DOHH2 (cell line): ENCODE measurements around the gene MGAT5.

Experiments
- H3F3A ChIP-seq: fragments of 200-600 bp; sonication (generic), shearing (Covaris generic); 2 replicates; pipeline ENCODE4 v1.6.0; 2016; ENCODE audit warnings: antibody characterized with exemption, mild to moderate bottlenecking; ENCODE audit not compliant: control insufficient read depth, insufficient read depth
- H3K27ac ChIP-seq: fragments of 200-600 bp; sonication (generic); 2 replicates; pipeline ENCODE4 v1.5.1; 2014; ENCODE audit warnings: low read depth, mild to moderate bottlenecking, low read length, moderate library complexity
- H3K27me3 ChIP-seq: fragments of 200-600 bp; sonication (generic); 2 replicates; pipeline ENCODE4 v1.6.1; 2014; ENCODE audit warnings: mild to moderate bottlenecking, low read length, mixed read lengths; ENCODE audit not compliant: control insufficient read depth
- H3K36me3 ChIP-seq: fragments of 200-600 bp; sonication (generic); 2 replicates; pipeline ENCODE4 v1.6.1; 2014; ENCODE audit warnings: mild to moderate bottlenecking, low read length, moderate library complexity, mixed read lengths; ENCODE audit not compliant: control insufficient read depth
- H3K4me1 ChIP-seq: fragments of 200-600 bp; sonication (generic); 2 replicates; pipeline ENCODE4 v1.6.1; 2014; ENCODE audit warnings: mild to moderate bottlenecking, low read length, mixed read lengths; ENCODE audit not compliant: control insufficient read depth
- H3K4me2 ChIP-seq: fragments of 200-600 bp; sonication (generic); 2 replicates; pipeline ENCODE4 v1.6.0; 2014; ENCODE audit warnings: mild to moderate bottlenecking, low read length, moderate library complexity
- H3K4me3 ChIP-seq: fragments of 200-600 bp; sonication (generic); 2 replicates; pipeline ENCODE4 v1.5.1; 2014; ENCODE audit warnings: mild to moderate bottlenecking, low read length, mixed read lengths
- H3K79me2 ChIP-seq: fragments of 200-600 bp; sonication (generic); 2 replicates; pipeline ENCODE4 v1.6.1; 2014; ENCODE audit warnings: mild to moderate bottlenecking, low read length, mixed read lengths; ENCODE audit not compliant: control insufficient read depth
- H3K9me2 ChIP-seq: fragments of 200-600 bp; sonication (generic); replicated peaks from 2 replicates; pipeline ENCODE4 v1.6.1; 2014; ENCODE audit warnings: mild to moderate bottlenecking, low read length, mixed read lengths; ENCODE audit not compliant: control insufficient read depth
- H3K9me3 ChIP-seq: fragments of 200-600 bp; sonication (generic); 2 replicates; pipeline ENCODE4 v1.6.1; 2014; ENCODE audit warnings: antibody characterized with exemption, low read length, mixed read lengths; ENCODE audit not compliant: control insufficient read depth, insufficient read depth
- H4K20me1 ChIP-seq: fragments of 200-600 bp; sonication (generic); 2 replicates; pipeline ENCODE4 v1.6.0; 2014; ENCODE audit warnings: low read depth, mild to moderate bottlenecking, antibody characterized with exemption, low read length, moderate library complexity; ENCODE audit not compliant: control insufficient read depth, insufficient read depth
- CTCF ChIP-seq: fragments of 200-600 bp; sonication (generic); IDR thresholded peaks from one replicate; pipeline ENCODE4 v1.5.1; 2014; ENCODE audit warnings: antibody characterized with exemption, mild to moderate bottlenecking, low read depth, low read length; ENCODE audit not compliant: poor library complexity, severe bottlenecking
- EZH2phosphoT487 ChIP-seq: fragments of 200-600 bp; sonication (generic); IDR thresholded peaks from 2 replicates; pipeline ENCODE4 v1.6.1; 2017; ENCODE audit warnings: borderline replicate concordance, mild to moderate bottlenecking, antibody characterized with exemption, low read length, moderate library complexity, mixed read lengths

The MGAT5 gene

GRCh38 chr2:134241911-134242310 lies 12.0 kb upstream of the MGAT5 start:
- Histone ChIP-seq H3F3A (peaks cover 3% of the 10 kb centered on the region; the same call in 1 of the 2 replicates), H3K27me3 (no peaks in the 10 kb centered on the region), H3K4me2 (no peak overlapping the region), H3K36me3 (no peaks in the 10 kb centered on the region), H3K27ac (no peak overlapping the region), H3K9me3 (no peaks in the 10 kb centered on the region), H4K20me1 (0 out of 2 replicates have a peak, but pooled peaks cover 3% of the 10 kb centered on the region), H3K4me3 (no peak overlapping the region), H3K4me1 (peaks cover 55% of the 10 kb centered on the region), H3K79me2 (peaks cover 86% of the 10 kb centered on the region), H3K9me2 (no peaks in the 10 kb centered on the region)
- no peak for TF ChIP-seq EZH2phosphoT487
- no peak for TF ChIP-seq CTCF

- H3K4me3 ChIP-seq: no peak overlapping the region
- H3K27ac ChIP-seq: no peak overlapping the region
- H3K79me2 ChIP-seq: peaks cover 91% of the 10 kb centered on the region
- TF ChIP-seq EZH2phosphoT487 (no peak), CTCF (no peak)
- H3K27me3 ChIP-seq: no peaks in the 10 kb centered on the region
- H3K4me2 ChIP-seq: no peak overlapping the region
- no peaks in the 10 kb centered on the region for H3K9me3 ChIP-seq
- peaks cover 67% of the 10 kb centered on the region for H3K4me1 ChIP-seq
- 0 out of 2 replicates have a peak, but pooled peaks cover 3% of the 10 kb centered on the region for H4K20me1 ChIP-seq
- H3F3A ChIP-seq: peaks cover 7% of the 10 kb centered on the region
- no peaks in the 10 kb centered on the region for H3K36me3 ChIP-seq
- no peaks in the 10 kb centered on the region for H3K9me2 ChIP-seq
These were observed 10.6 kb upstream of the MGAT5 start for GRCh38 chr2:134243244-134243643.

DNA sequence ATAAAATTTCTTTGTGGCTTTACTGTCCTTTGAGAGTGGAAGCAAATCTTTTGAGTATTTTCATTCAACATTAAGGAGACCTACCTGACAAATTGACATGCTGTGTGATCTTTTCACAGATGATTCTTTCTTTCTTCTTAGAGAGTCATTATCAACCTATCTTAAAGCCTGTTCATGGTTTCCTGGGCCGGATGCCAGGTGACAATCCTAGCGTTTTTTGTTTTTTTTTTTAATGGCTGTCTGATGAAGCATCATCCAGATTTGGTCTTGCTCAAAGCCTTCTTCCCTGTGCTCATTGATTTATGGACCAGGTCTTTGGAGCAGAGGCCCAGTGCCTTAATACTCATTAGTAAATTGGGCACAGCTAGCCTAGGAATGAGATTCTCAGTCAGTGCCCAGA lies 9.8 kb upstream of the MGAT5 start:
- H3K4me3 ChIP-seq: no peak overlapping the region
- H3K4me1 ChIP-seq: peaks cover 76% of the 10 kb centered on the region
- H3K4me2 ChIP-seq: no peak overlapping the region
- H3F3A ChIP-seq: peaks cover 7% of the 10 kb centered on the region
- H3K9me2 ChIP-seq: no peaks in the 10 kb centered on the region
- no peaks in the 10 kb centered on the region for H3K36me3 ChIP-seq
- no peak overlapping the region for H3K27ac ChIP-seq
- no peak for TF ChIP-seq EZH2phosphoT487
- TF ChIP-seq CTCF: no peak
- H3K27me3 ChIP-seq: no peaks in the 10 kb centered on the region
- H3K79me2 ChIP-seq: peaks cover 95% of the 10 kb centered on the region
- no peaks in the 10 kb centered on the region for H3K9me3 ChIP-seq
- 0 out of 2 replicates have a peak, but pooled peaks cover 3% of the 10 kb centered on the region for H4K20me1 ChIP-seq

- Histone ChIP-seq H3K36me3 (peaks cover 2% of the 10 kb centered on the region; the same call in 1 of the 2 replicates), H3K4me2 (no peak overlapping the region; the same call in 1 of the 2 replicates), H3K4me1 (peaks cover 76% of the 10 kb centered on the region), H3K4me3 (no peak overlapping the region), H3K27me3 (no peaks in the 10 kb centered on the region), H3K79me2 (peaks cover 95% of the 10 kb centered on the region), H3K9me3 (no peaks in the 10 kb centered on the region; the same call in 1 of the 2 replicates), H3K27ac (no peak overlapping the region), H3K9me2 (no peaks in the 10 kb centered on the region), H4K20me1 (peaks cover 6% of the 10 kb centered on the region; the same call in 1 of the 2 replicates), H3F3A (peaks cover 7% of the 10 kb centered on the region)
- no peak for TF ChIP-seq CTCF
- TF ChIP-seq EZH2phosphoT487: no peak
These were observed 9.3 kb upstream of the MGAT5 start for GRCh38 chr2:134244587-134244986.
